GM13977 (cell line): ENCODE measurements around the gene PCDHA12.
"Not testable (repeated sequence)": the region's sequence is repeated elsewhere in the genome, so short reads cannot be mapped to it uniquely, and the experiment has no call there.

Source experiments
- DNase-seq: peaks from one replicate; pipeline ENCODE4 v3.0.0; 2012; ENCODE audit warnings: low spot score
- CTCF ChIP-seq: IDR thresholded peaks from 2 replicates; pipeline ENCODE4 v1.5.1; 2012; ENCODE audit warnings: mild to moderate bottlenecking, control low read depth; ENCODE audit not compliant: insufficient read depth; ENCODE audit errors: extremely low read depth, missing control alignments
- in situ Hi-C: fragments of 300-500 bp; cut with MboI; formaldehyde crosslinking; loops from one replicate; pipeline ENCODE4 v1.12.0; 2022; ENCODE audit warnings: low sequenced_read_pairs, low pct_unique_long_range_greater_than_20kb, mixed read lengths, inconsistent platforms; ENCODE audit not compliant: unreplicated experiment

Gene PCDHA12

GRCh38 chr5:140835622-140836510 is 39.2 kb upstream of the PCDHA12 start:
- no peak for TF ChIP-seq CTCF
- no peak for DNase-seq
- in situ Hi-C loops = no loop called here

GRCh38 chr5:140840978-140841962 is 33.8 kb upstream of the PCDHA12 start, which contains the start of gene PCDHA8:
Gene PCDHA8, plus strand, starts transcription at chr5:140841187. Its CDS starts 135 bp downstream, at chr5:140841322.
- in situ Hi-C loops = no loop called here
- peak; percentile 7 for TF ChIP-seq CTCF
- no peak for DNase-seq

GRCh38 chr5:140842798-140843733 is 32.0 kb upstream of the PCDHA12 start:
- no peak for TF ChIP-seq CTCF
- in situ Hi-C loops = no loop called here
- DNase-seq = no peak

GRCh38 chr5:140848139-140849102 is 26.7 kb upstream of the PCDHA12 start, which contains the start of gene PCDHA9:
Gene PCDHA9, plus strand, starts transcription at chr5:140848382. Its CDS starts 114 bp downstream, at chr5:140848496.
- DNase-seq, in situ Hi-C loops: not testable (repeated sequence)

GRCh38 chr5:140849831-140850634 is 25.1 kb upstream of the PCDHA12 start:
- DNase-seq, in situ Hi-C loops: not testable (repeated sequence)
